Thyroid gland (tissue), 4 donors: ENCODE measurements around the gene GFI1.
"Not testable (repeated sequence)": the region's sequence is repeated elsewhere in the genome, so short reads cannot be mapped to it uniquely, and the experiment has no call there.

Experiments
- CTCF ChIP-seq, 6 experiments: fragments of 200-600 bp in 3 of 6; fragments of 450-650 bp in 3 of 6; sonication (generic) in 3 of 6; IDR thresholded peaks; one replicate each; pipeline ENCODE4 v1.5.1; 2016 to 2019; ENCODE audit warnings: antibody characterized with exemption in 6 of 6, mild to moderate bottlenecking in 2 of 6, inconsistent platforms in 1 of 6, moderate library complexity in 1 of 6
- POLR2A ChIP-seq, 2 donors: fragments of 450-650 bp; IDR thresholded peaks; one replicate each; pipeline ENCODE4 v1.6.1; 2017; ENCODE audit warnings: antibody characterized with exemption in 2 of 2, mild to moderate bottlenecking in 2 of 2, moderate library complexity in 1 of 2

GRCh38 chr1:92434572-92434971 is 52.2 kb downstream of the GFI1 start:
- not testable (repeated sequence) for TF ChIP-seq CTCF, POLR2A (IDR thresholded peaks at IDR 0.05)
